Right ventricle myocardium inferior (tissue), 1 donor: ENCODE results near the gene PFDN6. TPM values are rescaled to one million over a fixed set of nuclear protein-coding genes. Genes with fewer than 3 reads are reported as not detected.

Source experiments
- ATAC-seq: fragments of 200-7000 bp; cut with Tn5 transposase; one replicate; pipeline ENCODE4 v1.9.1; 2020; ENCODE audit warnings: mild to moderate bottlenecking, moderate library complexity
- DNase-seq: peaks from one replicate; pipeline ENCODE4 v3.0.0; 2021; ENCODE audit errors: missing footprints
- intact Hi-C: fragments of 100-400 bp; cut with DNase I; formaldehyde crosslinking; loops from one replicate; pipeline ENCODE4 v1.11.0; 2022
- microRNA-seq: library from miRNA; unstranded; fragments of <30 nt; microRNA quantifications from one replicate; pipeline ENCODE4 v1.2.0, GENCODE V29; 2020
- total RNA-seq: library from RNA; stranded (reverse); fragmentation: NEBNext Ultra II Directional; extraction: Animal tissue kit (Norgen Biotek cat#: 25700); gene quantifications from one replicate; pipeline ENCODE4 v1.2.1, GENCODE V29; 2021
- donor health status: DM: no; HTN: yes; CAD: no; lungs with severe emphysema.

The PFDN6 gene
- total RNA-seq, 1 donor from 2014 or later, result 57.8 TPM

GRCh38 chr6:33329058-33329457, 39.7 kb downstream of the PFDN6 start:
- intact Hi-C loops, result no loop called here
- DNase-seq (no peak), ATAC-seq (no peak)

GRCh38 chr6:33330736-33331135, 41.3 kb downstream of the PFDN6 start:
- intact Hi-C loops, result no loop called here
- DNase-seq (no peak), ATAC-seq (no peak)

GRCh38 chr6:33333666-33334065, 44.3 kb downstream of the PFDN6 start:
- ATAC-seq, result no peak
- intact Hi-C loops, result no loop called here
- DNase-seq, result no peak

GRCh38 chr6:33335916-33336315, 46.5 kb downstream of the PFDN6 start:
- no peak for ATAC-seq
- intact Hi-C loops, result no loop called here
- DNase-seq, result no peak

GRCh38 chr6:33336495-33336894, 47.1 kb downstream of the PFDN6 start:
- no peak for ATAC-seq
- intact Hi-C loops, result no loop called here
- no peak for DNase-seq

- ATAC-seq (no peak), DNase-seq (no peak)
- intact Hi-C loops, result no loop called here
These were observed 49.8 kb downstream of the PFDN6 start for GRCh38 chr6:33339193-33339592.

Small RNA genes within 50 kb of the gene (microRNA-seq; reads per million reads assigned to microRNA genes)
- gene MIR6834 (not detected), gene MIR6873 (not detected)

Other genes with a start within 250 kb of the PFDN6 start
- 42.8 TPM for gene HLA-DPA1, start 216.0 kb upstream of the PFDN6 start, total RNA-seq
- gene HLA-DPB1, start 213.6 kb upstream of the PFDN6 start, total RNA-seq, result 38.4 TPM
- 1.1 TPM for gene COL11A2, start 97.1 kb upstream of the PFDN6 start, total RNA-seq
- 39.3 TPM for gene RXRB, start 88.9 kb upstream of the PFDN6 start, total RNA-seq
- gene SLC39A7, start 88.7 kb upstream of the PFDN6 start, total RNA-seq, result 55.4 TPM
- gene HSD17B8, start 84.9 kb upstream of the PFDN6 start, total RNA-seq, result 25.0 TPM
- gene RING1, start 81.1 kb upstream of the PFDN6 start, total RNA-seq, result 27.7 TPM
- 31.4 TPM for gene VPS52, start 17.7 kb upstream of the PFDN6 start, total RNA-seq
- 1,075 TPM for gene RPS18, start 17.5 kb upstream of the PFDN6 start, total RNA-seq
- gene B3GALT4, start 12.5 kb upstream of the PFDN6 start, total RNA-seq, result 8.5 TPM
- 15.9 TPM for gene WDR46, start 362 bp upstream of the PFDN6 start, total RNA-seq
- 64.5 TPM for gene RGL2, start 9.3 kb downstream of the PFDN6 start, total RNA-seq
- 82.3 TPM for gene TAPBP, start 24.5 kb downstream of the PFDN6 start, total RNA-seq
- gene ZBTB22, start 28.1 kb downstream of the PFDN6 start, total RNA-seq, result 10.8 TPM
- 22.4 TPM for gene DAXX, start 33.4 kb downstream of the PFDN6 start, total RNA-seq
- 1.3 TPM for gene KIFC1, start 102.2 kb downstream of the PFDN6 start, total RNA-seq
- gene PHF1, start 121.4 kb downstream of the PFDN6 start, total RNA-seq, result 43.5 TPM
- gene CUTA, start 128.5 kb downstream of the PFDN6 start, total RNA-seq, result 107 TPM
- gene SYNGAP1, start 130.5 kb downstream of the PFDN6 start, total RNA-seq, result 5.2 TPM
- 4.1 TPM for gene ZBTB9, start 165.0 kb downstream of the PFDN6 start, total RNA-seq